Measurements from ENCODE around the gene CNOT11.

Gene CNOT11

DNA sequence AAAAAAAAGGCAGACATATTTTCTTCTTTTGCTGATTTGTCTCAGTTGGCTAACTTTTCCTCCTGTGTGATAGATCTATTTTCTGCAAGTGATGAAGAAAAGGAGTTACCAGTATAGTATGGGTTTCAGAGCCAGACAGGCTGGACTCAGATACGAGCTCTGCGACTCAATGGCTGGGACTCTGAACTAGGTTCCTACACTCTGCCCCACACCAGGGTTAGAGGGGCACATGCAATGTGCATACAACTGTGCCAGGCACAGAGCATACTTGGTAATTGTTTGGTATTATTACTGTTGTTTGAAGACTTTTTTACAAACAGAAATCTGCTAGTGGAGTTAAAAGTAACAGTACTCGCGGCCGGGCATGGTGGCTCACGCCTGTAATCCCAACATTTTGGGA, 34.0 kb downstream of the CNOT11 start:
- TF ChIP-seq, protein P1, sequence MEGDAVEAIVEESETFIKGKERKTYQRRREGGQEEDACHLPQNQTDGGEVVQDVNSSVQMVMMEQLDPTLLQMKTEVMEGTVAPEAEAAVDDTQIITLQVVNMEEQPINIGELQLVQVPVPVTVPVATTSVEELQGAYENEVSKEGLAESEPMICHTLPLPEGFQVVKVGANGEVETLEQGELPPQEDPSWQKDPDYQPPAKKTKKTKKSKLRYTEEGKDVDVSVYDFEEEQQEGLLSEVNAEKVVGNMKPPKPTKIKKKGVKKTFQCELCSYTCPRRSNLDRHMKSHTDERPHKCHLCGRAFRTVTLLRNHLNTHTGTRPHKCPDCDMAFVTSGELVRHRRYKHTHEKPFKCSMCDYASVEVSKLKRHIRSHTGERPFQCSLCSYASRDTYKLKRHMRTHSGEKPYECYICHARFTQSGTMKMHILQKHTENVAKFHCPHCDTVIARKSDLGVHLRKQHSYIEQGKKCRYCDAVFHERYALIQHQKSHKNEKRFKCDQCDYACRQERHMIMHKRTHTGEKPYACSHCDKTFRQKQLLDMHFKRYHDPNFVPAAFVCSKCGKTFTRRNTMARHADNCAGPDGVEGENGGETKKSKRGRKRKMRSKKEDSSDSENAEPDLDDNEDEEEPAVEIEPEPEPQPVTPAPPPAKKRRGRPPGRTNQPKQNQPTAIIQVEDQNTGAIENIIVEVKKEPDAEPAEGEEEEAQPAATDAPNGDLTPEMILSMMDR (IDR thresholded peaks at IDR 0.05; ENCODE audit: insufficient read depth, low read depth, low read length, missing control alignments) = no peak
- DNase-seq (ENCODE audit: low read depth) = no peak
- H3K4me3 ChIP-seq (ENCODE audit: low read depth, low read length) = no peak overlapping the region

GRCh38 chr2:101287303-101287702, 34.6 kb downstream of the CNOT11 start:
- TF ChIP-seq, protein P1 (IDR thresholded peaks at IDR 0.05; ENCODE audit: insufficient read depth, low read depth, low read length, missing control alignments) = no peak
- H3K4me3 ChIP-seq (ENCODE audit: low read depth, low read length) = no peak overlapping the region

GRCh38 chr2:101290711-101291110, 38.0 kb downstream of the CNOT11 start:
- TF ChIP-seq, protein P1 (IDR thresholded peaks at IDR 0.05; ENCODE audit: insufficient read depth, low read depth, low read length, missing control alignments) = no peak
- H3K4me3 ChIP-seq (ENCODE audit: low read depth, low read length) = no peak overlapping the region
- DNase-seq (ENCODE audit: low read depth) = no peak

More at GRCh38 chr2:101287303-101287702, 34.6 kb downstream of the CNOT11 start:
- DNase-seq (ENCODE audit: low read depth) = no peak

GRCh38 chr2:101291973-101292372, 39.3 kb downstream of the CNOT11 start:
- TF ChIP-seq, protein P1 (IDR thresholded peaks at IDR 0.05; ENCODE audit: insufficient read depth, low read depth, low read length, missing control alignments) = no peak
- DNase-seq (ENCODE audit: low read depth) = no peak
- no peak overlapping the region for H3K4me3 ChIP-seq (ENCODE audit: low read depth, low read length)

DNA sequence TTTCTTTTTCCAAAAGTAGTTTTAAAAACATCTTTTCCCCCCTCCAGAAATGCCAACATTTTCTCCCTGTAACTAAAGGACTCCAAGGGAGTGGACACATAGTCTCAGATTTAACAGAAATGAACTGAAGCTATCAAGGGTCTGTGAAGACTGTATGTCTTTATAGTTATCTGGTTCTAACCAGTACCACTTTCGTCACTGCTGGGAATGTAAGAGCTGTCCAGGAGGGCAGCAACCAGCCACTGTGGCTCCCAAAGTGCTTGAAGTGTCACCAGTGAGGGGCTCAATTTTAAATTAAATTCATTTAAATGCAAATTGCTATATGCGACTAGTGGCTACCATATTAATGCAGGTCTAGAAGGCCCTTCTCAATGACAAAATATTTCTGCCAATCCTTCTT, 40.9 kb downstream of the CNOT11 start:
- TF ChIP-seq, protein P1 (IDR thresholded peaks at IDR 0.05; ENCODE audit: insufficient read depth, low read depth, low read length, missing control alignments) = no peak
- no peak overlapping the region for H3K4me3 ChIP-seq (ENCODE audit: low read depth, low read length)
- no peak for DNase-seq (ENCODE audit: low read depth)

DNA sequence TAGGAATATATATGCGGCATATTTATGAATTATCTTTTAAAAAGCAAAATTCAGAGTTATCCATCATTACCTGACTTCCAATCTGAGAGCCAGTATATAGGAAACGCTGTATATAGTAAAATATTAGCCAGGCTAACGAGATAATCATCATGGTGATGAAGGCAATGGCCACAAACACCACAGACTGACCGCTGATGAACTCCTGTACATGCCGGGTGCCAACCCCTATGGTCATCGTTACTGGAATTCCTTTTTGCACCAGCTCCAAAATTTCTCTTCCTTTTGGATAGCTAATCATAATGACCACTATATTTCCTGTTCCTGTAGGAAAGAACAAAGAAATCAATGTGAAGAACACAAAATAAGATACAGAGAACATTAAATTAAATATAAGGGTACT, 42.2 kb downstream of the CNOT11 start:
- TF ChIP-seq, protein P1 (IDR thresholded peaks at IDR 0.05; ENCODE audit: insufficient read depth, low read depth, low read length, missing control alignments) = no peak
- no peak overlapping the region for H3K4me3 ChIP-seq (ENCODE audit: low read depth, low read length)
- no peak for DNase-seq (ENCODE audit: low read depth)

GRCh38 chr2:101295895-101296294, 43.2 kb downstream of the CNOT11 start:
- H3K4me3 ChIP-seq (ENCODE audit: low read depth, low read length) = no peak overlapping the region
- TF ChIP-seq, protein P1 (IDR thresholded peaks at IDR 0.05; ENCODE audit: insufficient read depth, low read depth, low read length, missing control alignments) = no peak
- no peak for DNase-seq (ENCODE audit: low read depth)
